OCI-LY3 (cell line): ENCODE measurements around the gene PAPSS2.
"Not testable (repeated sequence)": the region's sequence is repeated elsewhere in the genome, so short reads cannot be mapped to it uniquely, and the experiment has no call there.

Experiments used
- H2AFZ ChIP-seq: fragments of 200-600, 300-600 bp; shearing (Covaris generic); 2 replicates; pipeline ENCODE4 v1.6.0; 2014; ENCODE audit warnings: antibody characterized with exemption, low read depth, low read length
- H3K27ac ChIP-seq: fragments of 200-600, 300-600 bp; sonication (generic); 2 replicates; pipeline ENCODE4 v1.5.1; 2014; ENCODE audit warnings: mild to moderate bottlenecking, low read length, moderate library complexity, mixed read lengths
- H3K27me3 ChIP-seq: fragments of 200-600, 300-600 bp; sonication (generic); 2 replicates; pipeline ENCODE4 v1.6.1; 2014; ENCODE audit warnings: low read depth, low read length, mixed read lengths
- H3K36me3 ChIP-seq: fragments of 200-600, 300-600 bp; sonication (generic); replicated peaks from 2 replicates; pipeline ENCODE3; 2014; ENCODE audit warnings: low read depth, low read length, mixed read lengths
- H3K4me1 ChIP-seq: fragments of 300-600, 200-600 bp; sonication (generic); 2 replicates; pipeline ENCODE4 v1.6.1; 2014; ENCODE audit warnings: low read length, mixed read lengths
- H3K4me2 ChIP-seq: fragments of 200-600, 300-600 bp; sonication (generic); 2 replicates; pipeline ENCODE4 v1.6.1; 2014; ENCODE audit warnings: low read length, mixed read lengths
- H3K4me3 ChIP-seq: fragments of 300-600, 200-600 bp; sonication (generic); 2 replicates; pipeline ENCODE4 v1.5.1; 2014; ENCODE audit warnings: antibody characterized with exemption, mild to moderate bottlenecking, low read length, moderate library complexity
- H3K79me2 ChIP-seq: fragments of 300-600, 200-600 bp; shearing (Covaris generic); 2 replicates; pipeline ENCODE4 v1.6.1; 2014; ENCODE audit warnings: mild to moderate bottlenecking, low read length, mixed read lengths
- H3K9ac ChIP-seq: fragments of 300-600, 200-600 bp; shearing (Covaris generic); 2 replicates; pipeline ENCODE4 v1.6.0; 2014; ENCODE audit warnings: mild to moderate bottlenecking, low read length, moderate library complexity
- H3K9me3 ChIP-seq: fragments of 200-600, 300-600 bp; shearing (Covaris generic); 2 replicates; pipeline ENCODE4 v1.6.1; 2014; ENCODE audit warnings: low read length, mixed read lengths; ENCODE audit not compliant: insufficient read depth
- H4K20me1 ChIP-seq: fragments of 200-600, 300-600 bp; sonication (generic); 2 replicates; pipeline ENCODE4 v1.6.1; 2016; ENCODE audit warnings: low read length, mixed read lengths; ENCODE audit not compliant: insufficient read depth
- EZH2phosphoT487 ChIP-seq: fragments of 200-600 bp; shearing (Covaris generic); IDR thresholded peaks from 2 replicates; pipeline ENCODE4 v1.6.1; 2018; ENCODE audit warnings: antibody characterized with exemption, mixed run types, low read depth
- TF ChIP-seq, protein P1 (sequence below): fragments of 200-600, 300-600 bp; sonication (generic); IDR thresholded peaks from 2 replicates; pipeline ENCODE4 v1.5.1; 2014; ENCODE audit warnings: antibody characterized with exemption, low read length, low read depth

The PAPSS2 gene

DNA sequence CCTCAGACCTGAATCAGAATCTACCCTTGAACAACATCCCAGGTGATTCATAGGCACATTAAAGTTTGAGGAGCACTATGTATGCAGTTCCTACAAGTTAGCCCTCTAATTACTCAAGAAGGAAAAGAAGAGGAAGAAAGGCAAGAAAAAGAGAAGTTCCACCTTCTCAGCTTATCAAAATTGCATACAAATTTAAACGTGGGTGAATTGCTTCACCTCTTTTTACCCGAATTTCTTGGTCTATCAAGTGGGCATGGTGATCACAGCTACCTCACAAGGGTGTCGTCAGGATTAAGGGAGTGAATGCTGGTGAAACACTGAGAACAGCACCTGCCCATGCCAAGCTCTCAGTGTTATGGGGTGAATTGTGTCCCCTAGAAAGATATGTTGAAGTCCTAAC lies 43.8 kb upstream of the PAPSS2 start:
- no peaks in the 10 kb centered on the region for H3K4me1 ChIP-seq
- no peak overlapping the region for H3K4me3 ChIP-seq
- TF ChIP-seq EZH2phosphoT487 = no peak
- TF ChIP-seq, protein P1, sequence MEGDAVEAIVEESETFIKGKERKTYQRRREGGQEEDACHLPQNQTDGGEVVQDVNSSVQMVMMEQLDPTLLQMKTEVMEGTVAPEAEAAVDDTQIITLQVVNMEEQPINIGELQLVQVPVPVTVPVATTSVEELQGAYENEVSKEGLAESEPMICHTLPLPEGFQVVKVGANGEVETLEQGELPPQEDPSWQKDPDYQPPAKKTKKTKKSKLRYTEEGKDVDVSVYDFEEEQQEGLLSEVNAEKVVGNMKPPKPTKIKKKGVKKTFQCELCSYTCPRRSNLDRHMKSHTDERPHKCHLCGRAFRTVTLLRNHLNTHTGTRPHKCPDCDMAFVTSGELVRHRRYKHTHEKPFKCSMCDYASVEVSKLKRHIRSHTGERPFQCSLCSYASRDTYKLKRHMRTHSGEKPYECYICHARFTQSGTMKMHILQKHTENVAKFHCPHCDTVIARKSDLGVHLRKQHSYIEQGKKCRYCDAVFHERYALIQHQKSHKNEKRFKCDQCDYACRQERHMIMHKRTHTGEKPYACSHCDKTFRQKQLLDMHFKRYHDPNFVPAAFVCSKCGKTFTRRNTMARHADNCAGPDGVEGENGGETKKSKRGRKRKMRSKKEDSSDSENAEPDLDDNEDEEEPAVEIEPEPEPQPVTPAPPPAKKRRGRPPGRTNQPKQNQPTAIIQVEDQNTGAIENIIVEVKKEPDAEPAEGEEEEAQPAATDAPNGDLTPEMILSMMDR = no peak
- H3K27ac ChIP-seq = no peak overlapping the region
- H3K9ac ChIP-seq = no peak overlapping the region
- no peaks in the 10 kb centered on the region for H3K27me3 ChIP-seq
- H3K9me3 ChIP-seq = no peaks in the 10 kb centered on the region
- no peak overlapping the region for H2AFZ ChIP-seq
- H3K4me2 ChIP-seq = no peak overlapping the region
- no peaks in the 10 kb centered on the region for H4K20me1 ChIP-seq
- no peaks in the 10 kb centered on the region for H3K36me3 ChIP-seq
- no peaks in the 10 kb centered on the region for H3K79me2 ChIP-seq

DNA sequence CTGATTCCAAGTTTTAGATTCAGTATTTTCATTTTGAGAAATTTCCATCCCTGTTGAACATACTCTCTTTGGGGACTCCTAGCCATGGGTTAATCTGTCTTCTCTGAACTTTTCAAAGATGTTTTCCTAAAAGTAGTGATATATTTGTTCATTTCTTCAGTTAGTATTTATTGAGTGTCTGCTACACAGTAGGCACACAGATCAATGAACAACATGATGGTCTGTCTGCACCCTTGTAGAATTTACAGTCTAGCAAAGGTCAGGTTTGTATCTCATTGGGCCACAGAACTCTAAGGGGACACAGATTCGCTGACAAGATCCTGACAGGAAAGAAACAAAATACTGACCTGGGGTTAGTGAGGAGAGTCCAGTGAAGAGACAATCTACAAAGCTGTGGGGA lies 42.2 kb upstream of the PAPSS2 start:
- no peak for TF ChIP-seq EZH2phosphoT487
- TF ChIP-seq, protein P1 = no peak
- Histone ChIP-seq H3K27ac (no peak overlapping the region), H3K79me2 (no peaks in the 10 kb centered on the region), H3K4me1 (peaks cover 5% of the 10 kb centered on the region), H2AFZ (no peak overlapping the region), H3K36me3 (no peaks in the 10 kb centered on the region), H3K4me3 (no peak overlapping the region), H3K27me3 (no peaks in the 10 kb centered on the region), H4K20me1 (no peaks in the 10 kb centered on the region), H3K9ac (no peak overlapping the region), H3K4me2 (no peak overlapping the region), H3K9me3 (no peaks in the 10 kb centered on the region)

DNA sequence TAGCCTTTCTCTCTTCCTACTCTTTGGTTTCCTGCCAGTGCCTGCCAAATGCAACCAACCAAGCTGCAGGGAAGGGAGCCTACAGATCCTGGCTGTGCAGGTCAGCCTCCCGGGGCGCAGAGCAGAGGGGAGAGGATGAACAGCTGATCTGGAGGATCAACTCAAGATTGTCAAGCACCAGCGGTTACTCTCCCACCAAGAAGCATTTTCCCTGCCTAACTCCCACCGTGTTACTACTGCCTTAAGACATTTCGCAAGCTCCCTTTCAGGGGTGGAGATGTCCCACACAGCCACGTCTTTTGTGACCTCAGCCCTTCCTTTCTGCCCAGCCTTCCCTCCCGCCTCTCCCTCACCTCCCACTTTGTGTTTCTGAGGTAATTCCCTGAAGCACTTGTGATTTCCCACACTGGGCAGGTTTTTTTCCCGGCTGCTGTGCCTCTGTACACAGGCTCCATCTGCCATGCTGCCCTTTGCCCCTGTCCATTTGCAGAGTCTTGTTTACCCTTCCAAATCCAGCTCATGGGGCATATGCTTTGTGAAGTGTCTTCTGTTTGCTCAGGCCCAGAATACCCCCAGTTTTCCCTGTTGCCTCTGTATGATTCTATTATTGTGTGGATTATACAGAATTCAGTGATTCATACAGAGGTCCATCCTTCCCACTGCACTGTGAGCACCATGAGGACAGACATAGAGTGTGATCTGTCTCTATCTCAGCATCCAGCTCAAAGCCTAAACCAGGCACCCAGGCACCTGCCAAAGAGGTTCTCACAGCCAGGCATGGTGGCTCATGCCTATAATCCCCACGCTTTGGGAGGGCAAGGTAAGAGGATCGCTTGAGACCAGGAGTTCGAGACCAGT lies 40.9 kb upstream of the PAPSS2 start:
- Histone ChIP-seq H3K79me2 (no peaks in the 10 kb centered on the region), H3K4me2 (no peak overlapping the region), H4K20me1 (no peaks in the 10 kb centered on the region), H3K4me1 (peaks cover 8% of the 10 kb centered on the region), H3K4me3 (no peak overlapping the region), H2AFZ (no peak overlapping the region), H3K36me3 (no peaks in the 10 kb centered on the region), H3K27me3 (no peaks in the 10 kb centered on the region), H3K27ac (no peak overlapping the region), H3K9me3 (no peaks in the 10 kb centered on the region), H3K9ac (no peak overlapping the region)
- no peak for TF ChIP-seq EZH2phosphoT487
- TF ChIP-seq, protein P1 = no peak

GRCh38 chr10:87619705-87620104 lies 40.0 kb upstream of the PAPSS2 start:
- H3K36me3 ChIP-seq = no peaks in the 10 kb centered on the region
- H3K9me3 ChIP-seq = no peaks in the 10 kb centered on the region
- H3K27me3 ChIP-seq = no peaks in the 10 kb centered on the region
- TF ChIP-seq EZH2phosphoT487 = no peak
- TF ChIP-seq, protein P1 = no peak
- no peak overlapping the region for H3K4me2 ChIP-seq
- peaks cover 8% of the 10 kb centered on the region for H3K4me1 ChIP-seq
- H3K27ac ChIP-seq = no peak overlapping the region
- no peaks in the 10 kb centered on the region for H3K79me2 ChIP-seq
- no peak overlapping the region for H3K4me3 ChIP-seq
- no peaks in the 10 kb centered on the region for H4K20me1 ChIP-seq
- no peak overlapping the region for H2AFZ ChIP-seq
- H3K9ac ChIP-seq = no peak overlapping the region

DNA sequence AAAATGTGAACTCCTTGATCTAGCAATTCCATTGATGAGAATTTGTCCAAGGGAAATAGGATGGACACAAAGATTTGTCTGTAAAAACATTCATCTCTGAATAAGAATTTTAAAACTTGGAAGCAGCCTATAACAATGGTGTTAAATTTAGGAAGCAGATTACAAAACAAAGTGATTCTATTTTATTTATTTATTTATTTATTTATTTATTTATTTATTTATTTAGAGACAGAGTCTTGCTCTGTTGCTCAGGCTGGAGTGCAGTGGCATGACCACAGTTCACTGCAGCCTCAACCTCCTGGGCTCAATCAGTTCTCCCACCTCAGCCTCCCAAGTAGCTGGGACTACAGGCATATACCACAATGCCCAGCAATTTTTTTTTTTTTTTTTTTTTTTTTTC lies 38.2 kb upstream of the PAPSS2 start:
- H3K27me3 ChIP-seq, H3K4me1 ChIP-seq, H3K9me3 ChIP-seq, H3K36me3 ChIP-seq, H4K20me1 ChIP-seq, H3K4me2 ChIP-seq, H3K4me3 ChIP-seq, H3K79me2 ChIP-seq, H3K9ac ChIP-seq, H3K27ac ChIP-seq, H2AFZ ChIP-seq: not testable (repeated sequence)
